ENCODE measurements around the gene NCKAP5. TPM values are rescaled to one million over a fixed set of nuclear protein-coding genes. Genes with fewer than 3 reads are reported as not detected.

The NCKAP5 gene
- total and polyA plus RNA-seq, 2 of the 13 experiments (the other 11 are each of a cell fraction or from before 2014, with no cell fraction given) = 0.01 TPM; not detected in 1

DNA sequence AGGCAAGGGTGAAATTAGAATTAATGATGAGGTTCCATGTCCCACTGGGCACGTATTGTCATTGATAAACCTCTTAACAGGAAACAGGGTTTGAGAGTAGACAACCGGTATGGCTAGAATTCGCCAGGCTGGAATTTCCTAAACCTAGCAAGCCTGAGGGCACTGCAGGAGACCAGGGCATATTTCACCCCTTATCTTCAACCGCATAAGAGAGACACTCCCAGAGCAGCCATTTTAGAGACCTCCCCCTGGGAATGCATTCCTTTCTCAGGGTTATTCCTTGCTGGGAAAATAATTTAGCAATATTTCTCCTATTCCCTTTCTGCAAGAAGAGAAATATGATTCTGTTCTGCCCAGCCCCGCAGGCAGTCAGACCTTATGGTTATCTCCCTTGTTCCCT is 563.6 kb downstream of the NCKAP5 start:
- no peaks in the 10 kb centered on the region for H3K36me3 ChIP-seq (replicated peaks in 1 of 2; ENCODE audit: control insufficient read depth in 1 of 2, insufficient read depth in 2 of 2, low read length in 2 of 2)
- intact Hi-C loops (cut with micrococcal nuclease; ENCODE audit: unreplicated experiment) = no loop called here
- TF ChIP-seq ZNF350 (CRISPR knock-in tag; IDR thresholded peaks at IDR 0.05; ENCODE audit: borderline replicate concordance, low read depth) = no peak
- TF ChIP-seq EHMT2 (IDR thresholded peaks at IDR 0.05; ENCODE audit: borderline replicate concordance, low read depth, low read length) = no peak
- TF ChIP-seq ZNF333 (CRISPR knock-in tag; IDR thresholded peaks at IDR 0.05; ENCODE audit: borderline replicate concordance) = no peak
- TF ChIP-seq MBNL3 (CRISPR knock-in tag; conservative IDR thresholded peaks at IDR 0.05) = no peak
- TF ChIP-seq FOSL1 (CRISPR knock-in tag; IDR thresholded peaks at IDR 0.05; ENCODE audit: borderline replicate concordance) = no peak
- in situ Hi-C loops (cut with HindIII; ENCODE audit: extremely low pct_ligation_motif_present, low pct_unique_long_range_greater_than_20kb) = no loop called here
- no peak for FAIRE-seq
- H3K27me3 ChIP-seq (ENCODE audit: control insufficient read depth in 1 of 2, insufficient read depth in 2 of 2, low read length in 2 of 2) = no peaks in the 10 kb centered on the region
- H2AFZ ChIP-seq (ENCODE audit: low read length) = no peak overlapping the region
- POLR2A ChIA-PET = no interaction called here
- ATAC-seq = no peak
- CTCF ChIA-PET (ENCODE audit: low intra/inter-chr PET ratio, low total read pairs) = no interaction called here
- H3K4me2 ChIP-seq (ENCODE audit: low read depth, low read length) = no peak overlapping the region
- peaks cover 55% of the 10 kb centered on the region for H3K9me3 ChIP-seq (ENCODE audit: low read length)
- no peak overlapping the region for H3K4me3 ChIP-seq (replicated peaks in 1 of 3; ENCODE audit: insufficient read depth in 1 of 3, low read depth in 2 of 3, low read length in 3 of 3)
- no peaks in the 10 kb centered on the region for H3K4me1 ChIP-seq (ENCODE audit: insufficient read depth, low read length)
- BruUV-seq (replicated peaks) = no TSS peak
- no peak overlapping the region for H3K9ac ChIP-seq (ENCODE audit: insufficient read depth, low read depth, low read length)
- no peak for DNase-seq (ENCODE audit: low spot score)
- H3K27ac ChIP-seq (ENCODE audit: extremely low read length, insufficient read depth, low read length) = no peak overlapping the region
- H3K79me2 ChIP-seq (ENCODE audit: insufficient read depth, low read length) = no peaks in the 10 kb centered on the region
- WGBS (ENCODE audit: low lambda C conversion rate) = 38% methylated on average over 5 of the region's 5 CpGs
- no peaks in the 10 kb centered on the region for H4K20me1 ChIP-seq (ENCODE audit: insufficient read depth, low read length)

DNA sequence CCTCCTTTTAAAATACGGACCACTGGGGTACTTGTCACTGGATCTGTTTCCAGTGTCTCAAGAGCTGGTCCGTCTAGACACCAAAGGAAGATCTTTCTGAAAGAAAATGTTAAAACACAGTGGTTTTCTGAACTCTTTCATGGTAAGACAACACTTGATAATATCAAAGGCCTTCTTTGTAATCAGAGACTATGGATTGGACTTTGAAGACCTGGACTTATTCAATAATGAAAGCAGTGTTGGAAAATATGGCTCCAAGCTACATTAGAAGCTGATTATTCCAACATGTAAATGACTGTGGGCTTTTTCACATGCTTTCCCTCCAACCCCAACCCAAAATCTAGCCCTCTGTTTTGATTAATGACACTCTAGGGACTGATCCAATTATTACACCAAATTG is 568.8 kb downstream of the NCKAP5 start:
- in situ Hi-C loops (cut with HindIII; ENCODE audit: extremely low pct_ligation_motif_present, low pct_unique_long_range_greater_than_20kb) = no loop called here
- Histone ChIP-seq H3K4me2 (ENCODE audit: low read depth, low read length) (no peak overlapping the region), H3K4me3 (replicated peaks in 1 of 3; ENCODE audit: insufficient read depth in 1 of 3, low read depth in 2 of 3, low read length in 3 of 3) (no peak overlapping the region), H3K9me3 (ENCODE audit: low read length) (peaks cover 56% of the 10 kb centered on the region), H3K27me3 (ENCODE audit: control insufficient read depth in 1 of 2, insufficient read depth in 2 of 2, low read length in 2 of 2) (no peaks in the 10 kb centered on the region), H3K36me3 (replicated peaks in 1 of 2; ENCODE audit: control insufficient read depth in 1 of 2, insufficient read depth in 2 of 2, low read length in 2 of 2) (no peaks in the 10 kb centered on the region), H3K4me1 (ENCODE audit: insufficient read depth, low read length) (no peaks in the 10 kb centered on the region), H4K20me1 (ENCODE audit: insufficient read depth, low read length) (no peaks in the 10 kb centered on the region), H3K9ac (ENCODE audit: insufficient read depth, low read depth, low read length) (no peak overlapping the region), H3K79me2 (ENCODE audit: insufficient read depth, low read length) (no peaks in the 10 kb centered on the region), H2AFZ (ENCODE audit: low read length) (no peak overlapping the region), H3K27ac (ENCODE audit: extremely low read length, insufficient read depth, low read length) (no peak overlapping the region)
- WGBS (ENCODE audit: low lambda C conversion rate) = 0% methylated on average over 2 of the region's 2 CpGs
- BruUV-seq (replicated peaks) = no TSS peak
- no peak for DNase-seq (ENCODE audit: low spot score)
- ATAC-seq = no peak
- CTCF ChIA-PET (ENCODE audit: low intra/inter-chr PET ratio, low total read pairs) = no interaction called here
- FAIRE-seq = no peak
- intact Hi-C loops (cut with micrococcal nuclease; ENCODE audit: unreplicated experiment) = no loop called here
- POLR2A ChIA-PET = no interaction called here
- no peak for TF ChIP-seq BRD4 (CRISPR knock-in tag; IDR thresholded peaks at IDR 0.05)
- no peak for TF ChIP-seq PRDM4 (CRISPR knock-in tag; IDR thresholded peaks at IDR 0.05; ENCODE audit: borderline replicate concordance)
- no peak for TF ChIP-seq SMARCC2 (IDR thresholded peaks at IDR 0.05)
- no peak for TF ChIP-seq YY1 (IDR thresholded peaks at IDR 0.05; ENCODE audit: insufficient read depth, insufficient replicate concordance, low read depth, low read length)
- TF ChIP-seq, protein P1, sequence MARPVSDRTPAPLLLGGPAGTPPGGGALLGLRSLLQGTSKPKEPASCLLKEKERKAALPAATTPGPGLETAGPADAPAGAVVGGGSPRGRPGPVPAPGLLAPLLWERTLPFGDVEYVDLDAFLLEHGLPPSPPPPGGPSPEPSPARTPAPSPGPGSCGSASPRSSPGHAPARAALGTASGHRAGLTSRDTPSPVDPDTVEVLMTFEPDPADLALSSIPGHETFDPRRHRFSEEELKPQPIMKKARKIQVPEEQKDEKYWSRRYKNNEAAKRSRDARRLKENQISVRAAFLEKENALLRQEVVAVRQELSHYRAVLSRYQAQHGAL (CRISPR knock-in tag; IDR thresholded peaks at IDR 0.05; ENCODE audit: not compliant biosample characterization) = no peak
- no peak for TF ChIP-seq CAMTA2 (CRISPR knock-in tag; IDR thresholded peaks at IDR 0.05; ENCODE audit: borderline replicate concordance)
- no peak for TF ChIP-seq PCBP2 (optimal IDR thresholded peaks at IDR 0.05; ENCODE audit: low read depth, low read length, poor library complexity, severe bottlenecking)
- no peak for TF ChIP-seq RXRA (CRISPR knock-in tag; IDR thresholded peaks at IDR 0.05)
- no peak for TF ChIP-seq FOXA1 (IDR thresholded peaks at IDR 0.05)
- TF ChIP-seq FOXA1 (CRISPR knock-in tag; IDR thresholded peaks at IDR 0.05) = no peak
- no peak for TF ChIP-seq IRF9 (CRISPR knock-in tag; IDR thresholded peaks at IDR 0.05; ENCODE audit: borderline replicate concordance)

Data from HepG2 (cell line).